ENCODE measurements around the gene RBFOX2. TPM values are rescaled to one million over a fixed set of nuclear protein-coding genes. Genes with fewer than 3 reads are reported as not detected.

The RBFOX2 gene
- polyA plus RNA-seq, 2 of the 4 experiments (the other 2 are of a cell fraction) = 30.3 to 77.7 TPM

DNA sequence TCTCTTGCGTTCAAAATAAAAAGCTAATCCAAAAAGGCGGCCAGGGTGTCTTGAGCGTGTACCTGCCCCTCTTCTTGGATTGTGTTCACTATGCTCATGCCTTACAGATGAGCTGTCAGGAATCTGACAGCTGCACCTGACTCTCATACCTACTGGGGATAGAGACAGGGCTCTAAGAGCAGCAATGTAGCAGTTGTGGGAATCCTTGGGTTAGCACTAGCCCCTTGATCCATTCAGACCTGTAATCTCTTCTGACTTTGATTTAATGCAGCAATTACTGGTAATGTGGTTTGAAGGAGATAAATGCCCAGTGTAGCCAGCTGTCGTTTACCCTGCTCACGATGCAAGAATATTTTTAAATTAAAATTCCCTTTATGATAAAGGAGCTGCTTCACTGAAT, 165.2 kb downstream of the RBFOX2 start:
- Histone ChIP-seq H3K4me3 (no peak overlapping the region), H3K9me3 (no peaks in the 10 kb centered on the region), H3K27ac (no peak overlapping the region), H3K4me2 (no peak overlapping the region), H3K4me1 (peaks cover 14% of the 10 kb centered on the region; the same call in 2 of the 3 replicates)
- no peak for FAIRE-seq
- ATAC-seq = no peak
- TF ChIP-seq HDAC2 (IDR thresholded peaks at IDR 0.05) (no peak), EHMT2 (IDR thresholded peaks at IDR 0.05; ENCODE audit: low read depth) (no peak), FOSB (CRISPR knock-in tag; IDR thresholded peaks at IDR 0.05) (no peak), HOXB13 (CRISPR knock-in tag; IDR thresholded peaks at IDR 0.05; ENCODE audit: low read depth) (no peak), POLR2A (IDR thresholded peaks at IDR 0.05; ENCODE audit: low read length) (no peak), CBX8 (IDR thresholded peaks at IDR 0.05) (no peak), ESRRA (IDR thresholded peaks at IDR 0.05; ENCODE audit: borderline replicate concordance, low read length) (no peak), FOXS1 (CRISPR knock-in tag; IDR thresholded peaks at IDR 0.05) (no peak), POLR2AphosphoS2 (conservative IDR thresholded peaks at IDR 0.05; ENCODE audit: low read length) (no peak), RFX5 (IDR thresholded peaks at IDR 0.05) (no peak), EP300 (IDR thresholded peaks at IDR 0.05) (no peak), RARB (CRISPR knock-in tag; IDR thresholded peaks at IDR 0.05) (no peak), TP53 (CRISPR knock-in tag; IDR thresholded peaks at IDR 0.05) (no peak), KDM5A (IDR thresholded peaks at IDR 0.05) (no peak), BCL3 (IDR thresholded peaks at IDR 0.05) (no peak), ELK1 (IDR thresholded peaks at IDR 0.05; ENCODE audit: low read depth, low read length) (no peak), RAD21 (conservative IDR thresholded peaks at IDR 0.05 in 1 of 2, IDR thresholded peaks at IDR 0.05 in 1 of 2) (no peak)
- TF ChIP-seq, protein P1, sequence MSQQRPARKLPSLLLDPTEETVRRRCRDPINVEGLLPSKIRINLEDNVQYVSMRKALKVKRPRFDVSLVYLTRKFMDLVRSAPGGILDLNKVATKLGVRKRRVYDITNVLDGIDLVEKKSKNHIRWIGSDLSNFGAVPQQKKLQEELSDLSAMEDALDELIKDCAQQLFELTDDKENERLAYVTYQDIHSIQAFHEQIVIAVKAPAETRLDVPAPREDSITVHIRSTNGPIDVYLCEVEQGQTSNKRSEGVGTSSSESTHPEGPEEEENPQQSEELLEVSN (IDR thresholded peaks at IDR 0.05; ENCODE audit: borderline replicate concordance, low read depth) = no peak
- ChIA-PET CTCF (no interaction called here), POLR2A (no interaction called here)
- 91% methylated on average over 5 of the region's 5 CpGs for WGBS (ENCODE audit: missing lambda C conversion rate)
- DNase-seq (ENCODE audit: low read depth in 1 of 2, low spot score in 1 of 2) = no peak

GRCh38 chr22:35862697-35863096, 165.9 kb downstream of the RBFOX2 start:
- TF ChIP-seq RARB (CRISPR knock-in tag; IDR thresholded peaks at IDR 0.05) = no peak
- TF ChIP-seq, protein P2, sequence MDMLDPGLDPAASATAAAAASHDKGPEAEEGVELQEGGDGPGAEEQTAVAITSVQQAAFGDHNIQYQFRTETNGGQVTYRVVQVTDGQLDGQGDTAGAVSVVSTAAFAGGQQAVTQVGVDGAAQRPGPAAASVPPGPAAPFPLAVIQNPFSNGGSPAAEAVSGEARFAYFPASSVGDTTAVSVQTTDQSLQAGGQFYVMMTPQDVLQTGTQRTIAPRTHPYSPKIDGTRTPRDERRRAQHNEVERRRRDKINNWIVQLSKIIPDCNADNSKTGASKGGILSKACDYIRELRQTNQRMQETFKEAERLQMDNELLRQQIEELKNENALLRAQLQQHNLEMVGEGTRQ (IDR thresholded peaks at IDR 0.05) = no peak
- TF ChIP-seq, protein P3, sequence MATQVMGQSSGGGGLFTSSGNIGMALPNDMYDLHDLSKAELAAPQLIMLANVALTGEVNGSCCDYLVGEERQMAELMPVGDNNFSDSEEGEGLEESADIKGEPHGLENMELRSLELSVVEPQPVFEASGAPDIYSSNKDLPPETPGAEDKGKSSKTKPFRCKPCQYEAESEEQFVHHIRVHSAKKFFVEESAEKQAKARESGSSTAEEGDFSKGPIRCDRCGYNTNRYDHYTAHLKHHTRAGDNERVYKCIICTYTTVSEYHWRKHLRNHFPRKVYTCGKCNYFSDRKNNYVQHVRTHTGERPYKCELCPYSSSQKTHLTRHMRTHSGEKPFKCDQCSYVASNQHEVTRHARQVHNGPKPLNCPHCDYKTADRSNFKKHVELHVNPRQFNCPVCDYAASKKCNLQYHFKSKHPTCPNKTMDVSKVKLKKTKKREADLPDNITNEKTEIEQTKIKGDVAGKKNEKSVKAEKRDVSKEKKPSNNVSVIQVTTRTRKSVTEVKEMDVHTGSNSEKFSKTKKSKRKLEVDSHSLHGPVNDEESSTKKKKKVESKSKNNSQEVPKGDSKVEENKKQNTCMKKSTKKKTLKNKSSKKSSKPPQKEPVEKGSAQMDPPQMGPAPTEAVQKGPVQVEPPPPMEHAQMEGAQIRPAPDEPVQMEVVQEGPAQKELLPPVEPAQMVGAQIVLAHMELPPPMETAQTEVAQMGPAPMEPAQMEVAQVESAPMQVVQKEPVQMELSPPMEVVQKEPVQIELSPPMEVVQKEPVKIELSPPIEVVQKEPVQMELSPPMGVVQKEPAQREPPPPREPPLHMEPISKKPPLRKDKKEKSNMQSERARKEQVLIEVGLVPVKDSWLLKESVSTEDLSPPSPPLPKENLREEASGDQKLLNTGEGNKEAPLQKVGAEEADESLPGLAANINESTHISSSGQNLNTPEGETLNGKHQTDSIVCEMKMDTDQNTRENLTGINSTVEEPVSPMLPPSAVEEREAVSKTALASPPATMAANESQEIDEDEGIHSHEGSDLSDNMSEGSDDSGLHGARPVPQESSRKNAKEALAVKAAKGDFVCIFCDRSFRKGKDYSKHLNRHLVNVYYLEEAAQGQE (IDR thresholded peaks at IDR 0.05) = no peak
- no peak for TF ChIP-seq BCL3 (IDR thresholded peaks at IDR 0.05)
- TF ChIP-seq TP53 (CRISPR knock-in tag; IDR thresholded peaks at IDR 0.05) = no peak
- TF ChIP-seq CHD4 (IDR thresholded peaks at IDR 0.05; ENCODE audit: borderline replicate concordance) = no peak
- TF ChIP-seq HMGXB4 (CRISPR knock-in tag; IDR thresholded peaks at IDR 0.05; ENCODE audit: borderline replicate concordance) = no peak
- no peak for TF ChIP-seq RCOR1 (IDR thresholded peaks at IDR 0.05; ENCODE audit: low read depth, low read length)
- TF ChIP-seq CEBPB (IDR thresholded peaks at IDR 0.05) = no peak
- TF ChIP-seq ZFP36 (IDR thresholded peaks at IDR 0.05; ENCODE audit: borderline replicate concordance, partially characterized antibody) = no peak
- no peak for TF ChIP-seq KDM1A (IDR thresholded peaks at IDR 0.05; ENCODE audit: low read depth)
- no peak for TF ChIP-seq FOSL2 (IDR thresholded peaks at IDR 0.05)
- no peak for TF ChIP-seq FOSL2 (CRISPR knock-in tag; IDR thresholded peaks at IDR 0.05)
- TF ChIP-seq GATA3 (IDR thresholded peaks at IDR 0.05; ENCODE audit: borderline replicate concordance) = no peak
- FAIRE-seq (no peak), DNase-seq (ENCODE audit: low read depth in 1 of 2, low spot score in 1 of 2) (no peak), ATAC-seq (no peak)
- POLR2A ChIA-PET = no interaction called here
- Histone ChIP-seq H3K4me3 (no peak overlapping the region), H3K4me1 (peaks cover 14% of the 10 kb centered on the region; the same call in 2 of the 3 replicates), H3K9me3 (no peaks in the 10 kb centered on the region), H3K27ac (no peak overlapping the region), H3K4me2 (no peak overlapping the region)
- 93% methylated on average over 7 of the region's 7 CpGs for WGBS (ENCODE audit: missing lambda C conversion rate)
- CTCF ChIA-PET = interaction anchor here (1.0 kb wide), 1 partner anchor 9 kb away, joined by 3 read pairs; no protein-coding TSS in a partner anchor
